Left renal cortex interstitium (tissue), 4 donors: Measurements from ENCODE around the gene KDM2A. TPM values are rescaled to one million over a fixed set of nuclear protein-coding genes. Genes with fewer than 3 reads are reported as not detected.

Experiments used
- DNase-seq, 4 donors: peaks; one replicate each; pipeline ENCODE4 v3.0.0-alpha.2; 2013; ENCODE audit warnings: low read depth in 4 of 4, low spot score in 2 of 4, missing footprints in 1 of 4
- polyA plus RNA-seq, 4 donors: library from polyadenylated mRNA; unstranded; fragments of 120-200 nt; gene quantifications; one replicate each; pipeline ENCODE4 v1.2.1, GENCODE V29; 2013; ENCODE audit not compliant: insufficient read length in 4 of 4

Gene KDM2A
- polyA plus RNA-seq, 4 donors, result 66.3 to 92.0 (median 75.9) TPM

- DNase-seq, result no peak
These were observed 162.6 kb downstream of the KDM2A start for GRCh38 chr11:67281552-67282150.

- no peak for DNase-seq
These were observed 163.3 kb downstream of the KDM2A start for GRCh38 chr11:67282155-67282875.

GRCh38 chr11:67282876-67283371, 163.9 kb downstream of the KDM2A start:
- DNase-seq, result no peak

GRCh38 chr11:67283481-67283963, 164.5 kb downstream of the KDM2A start:
- DNase-seq, result no peak

GRCh38 chr11:67284811-67285540, 165.9 kb downstream of the KDM2A start:
- no peak for DNase-seq

GRCh38 chr11:67285541-67286498, 166.8 kb downstream of the KDM2A start:
- no peak for DNase-seq

- no peak for DNase-seq
These were observed 167.7 kb downstream of the KDM2A start for GRCh38 chr11:67286621-67287333.

- DNase-seq, result no peak
These were observed 168.5 kb downstream of the KDM2A start for GRCh38 chr11:67287355-67288197.

- DNase-seq, result no peak
These were observed 169.1 kb downstream of the KDM2A start for GRCh38 chr11:67288198-67288451.

GRCh38 chr11:67288452-67289225, 169.6 kb downstream of the KDM2A start:
- DNase-seq, result peak in 2 of 4 donors; percentile 66 to 84

GRCh38 chr11:67289226-67289650, 170.2 kb downstream of the KDM2A start, which contains the start of gene ANKRD13D:
ANKRD13D (plus strand) TSS chr11:67289303; CDS start chr11:67289461, 158 bp downstream.
- DNase-seq, result no peak

GRCh38 chr11:67289651-67290479, 170.8 kb downstream of the KDM2A start:
- DNase-seq, result no peak

GRCh38 chr11:67290801-67291200, 171.7 kb downstream of the KDM2A start:
- DNase-seq, result no peak

GRCh38 chr11:67291481-67292381, 172.7 kb downstream of the KDM2A start:
- DNase-seq, result no peak

GRCh38 chr11:67292671-67293070, 173.6 kb downstream of the KDM2A start:
- DNase-seq, result no peak

- no peak for DNase-seq
These were observed 174.0 kb downstream of the KDM2A start for GRCh38 chr11:67293090-67293489.
